Fibroblast of pulmonary artery (primary cell): Measurements from ENCODE around the gene PRIMA1.

Source experiments
- DNase-seq: peaks from one replicate; pipeline ENCODE4 v3.0.0-alpha.2; 2010; ENCODE audit warnings: low read depth
- H3K4me3 ChIP-seq: replicated peaks from 2 replicates; pipeline ENCODE4 v1.5.1; 2011; ENCODE audit warnings: low read depth, mild to moderate bottlenecking, control low read depth, low read length, moderate library complexity
- TF ChIP-seq, protein P1 (sequence below): IDR thresholded peaks from 2 replicates; pipeline ENCODE4 v1.5.1; 2011; ENCODE audit warnings: mild to moderate bottlenecking, control low read depth, low read length, inconsistent platforms; ENCODE audit errors: missing control alignments

PRIMA1 gene

GRCh38 chr14:93727039-93727740, 61.1 kb downstream of the PRIMA1 start:
- DNase-seq: no peak
- H3K4me3 ChIP-seq: no peak overlapping the region
- TF ChIP-seq, protein P1, sequence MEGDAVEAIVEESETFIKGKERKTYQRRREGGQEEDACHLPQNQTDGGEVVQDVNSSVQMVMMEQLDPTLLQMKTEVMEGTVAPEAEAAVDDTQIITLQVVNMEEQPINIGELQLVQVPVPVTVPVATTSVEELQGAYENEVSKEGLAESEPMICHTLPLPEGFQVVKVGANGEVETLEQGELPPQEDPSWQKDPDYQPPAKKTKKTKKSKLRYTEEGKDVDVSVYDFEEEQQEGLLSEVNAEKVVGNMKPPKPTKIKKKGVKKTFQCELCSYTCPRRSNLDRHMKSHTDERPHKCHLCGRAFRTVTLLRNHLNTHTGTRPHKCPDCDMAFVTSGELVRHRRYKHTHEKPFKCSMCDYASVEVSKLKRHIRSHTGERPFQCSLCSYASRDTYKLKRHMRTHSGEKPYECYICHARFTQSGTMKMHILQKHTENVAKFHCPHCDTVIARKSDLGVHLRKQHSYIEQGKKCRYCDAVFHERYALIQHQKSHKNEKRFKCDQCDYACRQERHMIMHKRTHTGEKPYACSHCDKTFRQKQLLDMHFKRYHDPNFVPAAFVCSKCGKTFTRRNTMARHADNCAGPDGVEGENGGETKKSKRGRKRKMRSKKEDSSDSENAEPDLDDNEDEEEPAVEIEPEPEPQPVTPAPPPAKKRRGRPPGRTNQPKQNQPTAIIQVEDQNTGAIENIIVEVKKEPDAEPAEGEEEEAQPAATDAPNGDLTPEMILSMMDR: no peak

GRCh38 chr14:93725993-93726392, 62.3 kb downstream of the PRIMA1 start:
- TF ChIP-seq, protein P1: no peak
- no peak overlapping the region for H3K4me3 ChIP-seq
- DNase-seq: no peak

DNA sequence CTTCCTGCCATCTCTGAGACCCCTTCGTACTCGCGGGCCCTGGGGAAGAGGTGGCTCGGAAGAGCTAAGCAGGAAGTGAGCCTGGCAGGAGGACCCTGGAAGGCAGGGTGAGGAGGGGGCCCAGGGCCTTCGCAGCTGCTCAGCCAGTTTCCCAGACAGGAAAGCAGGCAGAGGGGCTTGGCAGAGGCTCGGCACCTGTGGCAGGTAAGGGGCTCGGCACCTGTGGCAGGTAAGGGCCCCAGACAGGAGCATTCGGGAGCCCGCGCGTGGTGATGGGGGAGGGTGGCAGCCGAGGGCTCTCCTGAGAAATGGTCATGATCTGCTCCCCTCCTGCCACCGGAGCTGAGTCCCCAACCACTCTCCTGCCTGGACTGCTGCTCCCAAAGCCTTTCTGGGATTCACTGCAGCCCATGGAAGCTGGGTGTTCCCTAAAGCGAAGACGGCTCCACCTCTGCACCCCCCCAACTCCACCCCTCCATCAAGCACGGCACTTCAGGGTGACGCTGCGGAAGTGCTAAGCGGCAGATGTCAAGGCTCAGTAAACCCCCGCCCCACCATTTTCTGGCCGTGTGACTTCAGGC, 63.2 kb downstream of the PRIMA1 start:
- no peak for DNase-seq
- no peak overlapping the region for H3K4me3 ChIP-seq
- TF ChIP-seq, protein P1: no peak

DNA sequence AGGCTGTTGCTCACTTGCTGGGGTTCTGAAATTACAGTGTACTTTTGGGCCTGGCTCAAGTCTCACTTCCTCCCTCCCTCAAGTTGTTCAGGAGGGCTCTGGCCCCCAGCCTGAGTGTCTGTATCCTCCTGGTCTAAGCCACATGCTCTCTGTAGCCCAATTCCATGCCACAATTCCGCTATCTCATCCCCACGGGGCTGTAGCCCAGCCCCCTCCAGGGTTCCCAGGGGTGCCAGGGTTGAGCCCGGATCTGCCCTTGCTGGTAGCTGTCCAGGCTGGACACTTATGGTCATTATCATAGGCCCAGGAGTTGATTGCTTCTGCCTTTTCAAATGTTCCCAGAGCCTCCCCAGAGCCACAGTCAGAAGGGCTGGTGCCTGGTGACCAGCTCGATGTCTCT, 65.3 kb downstream of the PRIMA1 start:
- H3K4me3 ChIP-seq: no peak overlapping the region
- DNase-seq: no peak
- TF ChIP-seq, protein P1: no peak

- TF ChIP-seq, protein P1: no peak
- H3K4me3 ChIP-seq: no peak overlapping the region
- no peak for DNase-seq
These were observed 67.3 kb downstream of the PRIMA1 start for GRCh38 chr14:93720981-93721483.

DNA sequence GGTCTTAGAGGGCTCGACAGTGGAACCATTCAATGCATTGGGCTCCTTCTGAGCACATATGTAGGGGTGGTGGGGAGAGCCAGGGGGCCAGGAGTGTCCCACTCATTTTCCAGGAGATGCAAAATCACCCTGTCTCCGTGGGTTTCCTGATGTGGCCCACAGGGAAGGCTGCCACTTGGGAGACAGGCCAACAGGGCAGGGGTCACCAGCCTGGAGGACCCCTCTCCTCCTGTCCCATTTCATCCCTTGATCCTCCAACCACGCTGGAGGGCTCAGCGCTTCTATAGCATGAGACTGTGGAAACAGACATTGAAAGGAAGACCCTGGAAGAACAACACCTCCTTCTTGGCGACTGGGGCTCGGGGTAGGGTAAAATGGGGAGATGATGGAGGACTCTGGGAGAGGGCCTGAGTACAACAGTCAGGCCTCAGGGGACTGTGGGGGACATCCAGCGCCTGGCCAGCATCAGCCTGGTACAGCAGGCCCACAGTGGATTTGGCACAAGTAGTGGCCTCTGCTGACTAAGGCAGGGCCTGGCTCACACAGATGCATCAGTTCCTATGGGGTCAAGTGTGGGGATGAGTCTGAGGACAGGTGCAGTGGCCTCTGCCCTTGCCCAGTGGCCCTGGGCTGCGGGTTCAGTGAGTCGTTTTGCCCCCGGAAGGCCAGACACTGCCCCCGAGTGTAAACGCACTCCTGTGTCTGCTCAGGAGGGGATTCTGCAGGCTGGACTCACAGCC, 68.0 kb downstream of the PRIMA1 start:
- DNase-seq: no peak
- no peak overlapping the region for H3K4me3 ChIP-seq

More for the DNA sequence above, 68.0 kb downstream of the PRIMA1 start:
- TF ChIP-seq, protein P1: no peak
